PC-9 (cell line): Measurements from ENCODE around the gene WFIKKN2. TPM values are rescaled to one million over a fixed set of nuclear protein-coding genes. Genes with fewer than 3 reads are reported as not detected.
A peak's percentile ranks its signal among the peaks of the same experiment; 100 is the strongest.

Experiments used
- BruUV-seq: library from RNA; stranded (reverse); fragments of 400-500 nt; replicated peaks from 2 replicates; lab custom pipeline; 2021; lab: Mats Ljungman, UMichigan
- CTCF ChIA-PET: fragments of 300-600 bp; sonication (Branson Sonifier 250); formaldehyde crosslinking; loops from one replicate; lab custom pipeline; 2022; ENCODE audit warnings: antibody characterized with exemption; lab: Charles Lee
- POLR2A ChIA-PET: fragments of 300-600 bp; sonication (Branson Sonifier 250); formaldehyde crosslinking; loops from one replicate; lab custom pipeline; 2022; ENCODE audit warnings: antibody characterized with exemption; ENCODE audit not compliant: unreplicated experiment; lab: Charles Lee
- DNase-seq, 2 experiments: peaks; one replicate each; pipeline versions ENCODE4 v3.0.0 to v3.0.0-alpha.2; 2015 to 2022; ENCODE audit warnings: mixed read lengths in 1 of 2
- H2AFZ ChIP-seq: fragments of 200-600 bp; sonication (generic); 2 replicates; pipeline ENCODE4 v1.8.1; 2017; ENCODE audit warnings: antibody characterized with exemption
- H3F3A ChIP-seq: fragments of 200-600 bp; sonication (generic); 2 replicates; pipeline ENCODE4 v1.8.1; 2017; ENCODE audit warnings: antibody characterized with exemption, mild to moderate bottlenecking, low read depth; ENCODE audit not compliant: insufficient read depth
- H3K27ac ChIP-seq: fragments of 200-600 bp; sonication (generic); 2 replicates; pipeline ENCODE4 v1.6.1; 2016; ENCODE audit warnings: mixed run types
- H3K27me3 ChIP-seq: fragments of 200-600 bp; sonication (generic); 2 replicates; pipeline ENCODE4 v1.6.1; 2016; ENCODE audit warnings: low read depth, mixed run types; ENCODE audit not compliant: insufficient read depth
- H3K36me3 ChIP-seq: fragments of 200-600 bp; sonication (generic); 2 replicates; pipeline ENCODE4 v1.6.1; 2016; ENCODE audit warnings: low read depth, mixed run types
- H3K4me1 ChIP-seq: fragments of 200-600 bp; sonication (generic); replicated peaks from 2 replicates; pipeline ENCODE4 v1.6.1; 2016; ENCODE audit warnings: mixed run types; ENCODE audit not compliant: insufficient read depth
- H3K4me2 ChIP-seq: fragments of 200-600 bp; sonication (generic); 2 replicates; pipeline ENCODE4 v1.6.1; 2017; ENCODE audit warnings: mixed run types
- H3K4me3 ChIP-seq: fragments of 200-600 bp; sonication (generic); 2 replicates; pipeline ENCODE4 v1.6.1; 2016; ENCODE audit warnings: mixed run types
- H3K79me2 ChIP-seq: fragments of 200-600 bp; sonication (generic); 2 replicates; pipeline ENCODE4 v1.6.1; 2017; ENCODE audit warnings: low read depth, mixed run types
- H3K9me2 ChIP-seq: fragments of 200-600 bp; sonication (generic); 2 replicates; pipeline ENCODE4 v1.8.1; 2017; ENCODE audit warnings: mild to moderate bottlenecking; ENCODE audit not compliant: insufficient read depth
- H3K9me3 ChIP-seq: fragments of 200-600 bp; sonication (generic); 2 replicates; pipeline ENCODE4 v1.8.1; 2016; ENCODE audit warnings: low read depth; ENCODE audit not compliant: insufficient read depth
- H4K20me1 ChIP-seq: fragments of 200-600 bp; sonication (generic); 2 replicates; pipeline ENCODE4 v1.8.1; 2017; ENCODE audit not compliant: insufficient read depth
- CTCF ChIP-seq: fragments of 200-600 bp; sonication (generic); conservative IDR thresholded peaks from 2 replicates; pipeline ENCODE4 v1.6.1; 2017; ENCODE audit warnings: mixed run types, antibody characterized with exemption, mild to moderate bottlenecking, moderate library complexity
- EZH2 ChIP-seq: fragments of 200-600 bp; sonication (generic); IDR thresholded peaks from 2 replicates; pipeline ENCODE4 v1.8.0; 2017; ENCODE audit warnings: antibody characterized with exemption, low read depth
- intact Hi-C: fragments of 100-400 bp; cut with micrococcal nuclease; formaldehyde crosslinking; loops from one replicate; pipeline ENCODE4 v1.10.0; 2022; ENCODE audit not compliant: unreplicated experiment
- total RNA-seq: library from RNA; stranded (reverse); gene quantifications from 2 replicates; pipeline ENCODE4 v1.2.3, GENCODE V29; 2021

WFIKKN2 gene
- total RNA-seq, 1 experiment from 2014 or later, result not detected

- H3K79me2 ChIP-seq, result no peaks in the 10 kb centered on the region
- H3K4me1 ChIP-seq, result no peaks in the 10 kb centered on the region
- BruUV-seq, result no TSS peak
- H3K9me3 ChIP-seq, result no peaks in the 10 kb centered on the region
- peaks cover 27% of the 10 kb centered on the region for H3K27me3 ChIP-seq
- H3K4me3 ChIP-seq, result no peak overlapping the region
- TF ChIP-seq EZH2 (no peak), CTCF (no peak)
- H2AFZ ChIP-seq, result no peak overlapping the region
- H3K9me2 ChIP-seq, result no peaks in the 10 kb centered on the region
- no peaks in the 10 kb centered on the region for H4K20me1 ChIP-seq
- DNase-seq, result no peak
- H3K36me3 ChIP-seq, result no peaks in the 10 kb centered on the region
- ChIA-PET POLR2A (interaction anchor here (0.7 kb wide), 1 partner anchor 1467 kb away, joined by 3 read pairs; no protein-coding TSS in a partner anchor), CTCF (no interaction called here)
- no peak overlapping the region for H3K4me2 ChIP-seq
- intact Hi-C loops, result no loop called here
- H3K27ac ChIP-seq, result no peak overlapping the region
- no peaks in the 10 kb centered on the region; the same call in 1 of the 2 replicates for H3F3A ChIP-seq
Observed at GRCh38 chr17:50832864-50833381, 2.5 kb upstream of the WFIKKN2 start.

- TF ChIP-seq EZH2 (no peak), CTCF (no peak)
- POLR2A ChIA-PET, result interaction anchor here (0.6 kb wide), 1 partner anchor 165 kb away, joined by 3 read pairs; no protein-coding TSS in a partner anchor
- no TSS peak for BruUV-seq
- no peaks in the 10 kb centered on the region for H4K20me1 ChIP-seq
- DNase-seq, result peak in 1 of 2 experiments; percentile 11
- CTCF ChIA-PET, result no interaction called here
- H3K9me2 ChIP-seq, result no peaks in the 10 kb centered on the region
- H3K4me3 ChIP-seq, result no peak overlapping the region
- no peak overlapping the region for H3K4me2 ChIP-seq
- no peak overlapping the region for H2AFZ ChIP-seq
- no peaks in the 10 kb centered on the region for H3K4me1 ChIP-seq
- intact Hi-C loops, result no loop called here
- no peak overlapping the region for H3K27ac ChIP-seq
- H3K9me3 ChIP-seq, result no peaks in the 10 kb centered on the region
- H3K36me3 ChIP-seq, result no peaks in the 10 kb centered on the region
- H3F3A ChIP-seq, result no peaks in the 10 kb centered on the region; the same call in 1 of the 2 replicates
- H3K27me3 ChIP-seq, result peaks cover 27% of the 10 kb centered on the region
- H3K79me2 ChIP-seq, result no peaks in the 10 kb centered on the region
Observed at GRCh38 chr17:50833510-50834428, 1.6 kb upstream of the WFIKKN2 start.

GRCh38 chr17:50834429-50835300, 721 bp upstream of the WFIKKN2 start:
- Histone ChIP-seq H3K4me1 (no peaks in the 10 kb centered on the region), H3K36me3 (no peaks in the 10 kb centered on the region), H2AFZ (no peak overlapping the region), H3K9me3 (no peaks in the 10 kb centered on the region), H3K9me2 (no peaks in the 10 kb centered on the region), H3K4me2 (no peak overlapping the region), H3K27ac (no peak overlapping the region), H3F3A (no peaks in the 10 kb centered on the region), H3K27me3 (peaks cover 27% of the 10 kb centered on the region), H3K79me2 (no peaks in the 10 kb centered on the region), H3K4me3 (no peak overlapping the region), H4K20me1 (no peaks in the 10 kb centered on the region)
- ChIA-PET CTCF (no interaction called here), POLR2A (interaction anchor here (0.6 to 0.7 kb wide), 3 partner anchors 13 to 292 kb away, joined by 3 to 11 read pairs (median 3); no protein-coding TSS in a partner anchor)
- BruUV-seq, result no TSS peak
- DNase-seq, result peak in 1 of 2 experiments; percentile 2
- TF ChIP-seq CTCF (no peak), EZH2 (no peak)
- intact Hi-C loops, result no loop called here
